Liver (tissue), 3 donors: ENCODE measurements around the gene ZPBP2.

Source experiments
- EGR1 ChIP-seq, 2 donors: IDR thresholded peaks; 2 replicates each; pipeline ENCODE4 v1.6.1; 2016 to 2018; ENCODE audit warnings: antibody characterized with exemption in 2 of 2, low read depth in 2 of 2
- GABPA ChIP-seq, 2 donors: IDR thresholded peaks in 1 of 2; conservative IDR thresholded peaks in 1 of 2; 2 replicates each; pipeline ENCODE4 v1.6.1; 2016; ENCODE audit warnings: antibody characterized with exemption in 2 of 2, mild to moderate bottlenecking in 1 of 2, moderate library complexity in 1 of 2
- HNF4A ChIP-seq, 2 donors: conservative IDR thresholded peaks; 2 replicates each; pipeline ENCODE4 v1.6.1; 2016; ENCODE audit warnings: antibody characterized with exemption in 2 of 2, mild to moderate bottlenecking in 2 of 2
- JUND ChIP-seq, 2 donors: IDR thresholded peaks; 2 replicates each; pipeline ENCODE4 v1.6.1; 2016; ENCODE audit warnings: antibody characterized with exemption in 2 of 2
- RAD21 ChIP-seq, 2 donors: IDR thresholded peaks; 2 replicates each; pipeline ENCODE4 v1.6.1; 2016; ENCODE audit warnings: antibody characterized with exemption in 2 of 2, mild to moderate bottlenecking in 2 of 2
- SP1 ChIP-seq: IDR thresholded peaks from 2 replicates; pipeline ENCODE4 v1.6.1; 2018; ENCODE audit warnings: antibody characterized with exemption, mild to moderate bottlenecking
- TAF1 ChIP-seq: conservative IDR thresholded peaks from 2 replicates; pipeline ENCODE4 v1.6.1; 2016; ENCODE audit warnings: antibody characterized with exemption, mild to moderate bottlenecking
- YY1 ChIP-seq: IDR thresholded peaks from 2 replicates; pipeline ENCODE4 v1.6.1; 2016; ENCODE audit warnings: antibody characterized with exemption, mild to moderate bottlenecking
- TF ChIP-seq, protein P1 (sequence below): fragments of 150-350 bp; IDR thresholded peaks from 2 replicates; pipeline ENCODE4 v1.5.1; 2017; ENCODE audit warnings: improper control_type of control experiment, low read depth, low read length; ENCODE audit not compliant: missing input control
- TF ChIP-seq, protein P2 (sequence below): IDR thresholded peaks from 2 replicates; pipeline ENCODE4 v1.6.1; 2016; ENCODE audit warnings: antibody characterized with exemption
- TF ChIP-seq, protein P3 (sequence below): IDR thresholded peaks from 2 replicates; pipeline ENCODE4 v1.6.1; 2016; ENCODE audit warnings: antibody characterized with exemption
- TF ChIP-seq, protein P4 (sequence below): IDR thresholded peaks from 2 replicates; pipeline ENCODE4 v1.6.1; 2016; ENCODE audit warnings: antibody characterized with exemption, mild to moderate bottlenecking
- donor health status: healthy.
- donor health status: healthy.

DNA sequence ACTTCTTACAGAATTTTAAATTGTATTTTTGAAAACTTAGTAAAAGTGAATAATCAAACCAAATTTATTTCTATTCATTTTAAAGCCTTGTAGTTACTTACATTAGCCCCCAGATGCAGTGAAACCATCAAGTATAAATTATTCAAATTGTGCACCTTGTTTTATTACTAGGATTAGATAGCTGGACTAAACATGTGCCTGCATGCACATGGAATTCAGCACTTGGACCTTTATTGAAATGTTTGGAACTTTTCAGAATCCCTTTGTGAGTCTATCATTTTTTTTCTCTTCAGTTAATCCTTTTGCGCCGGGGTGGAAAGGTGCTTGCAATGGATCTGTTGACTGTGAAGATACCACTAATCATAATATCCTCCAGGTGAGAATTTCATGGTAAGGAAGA lies 4.7 kb downstream of the ZPBP2 start:
- TF ChIP-seq, protein P1, sequence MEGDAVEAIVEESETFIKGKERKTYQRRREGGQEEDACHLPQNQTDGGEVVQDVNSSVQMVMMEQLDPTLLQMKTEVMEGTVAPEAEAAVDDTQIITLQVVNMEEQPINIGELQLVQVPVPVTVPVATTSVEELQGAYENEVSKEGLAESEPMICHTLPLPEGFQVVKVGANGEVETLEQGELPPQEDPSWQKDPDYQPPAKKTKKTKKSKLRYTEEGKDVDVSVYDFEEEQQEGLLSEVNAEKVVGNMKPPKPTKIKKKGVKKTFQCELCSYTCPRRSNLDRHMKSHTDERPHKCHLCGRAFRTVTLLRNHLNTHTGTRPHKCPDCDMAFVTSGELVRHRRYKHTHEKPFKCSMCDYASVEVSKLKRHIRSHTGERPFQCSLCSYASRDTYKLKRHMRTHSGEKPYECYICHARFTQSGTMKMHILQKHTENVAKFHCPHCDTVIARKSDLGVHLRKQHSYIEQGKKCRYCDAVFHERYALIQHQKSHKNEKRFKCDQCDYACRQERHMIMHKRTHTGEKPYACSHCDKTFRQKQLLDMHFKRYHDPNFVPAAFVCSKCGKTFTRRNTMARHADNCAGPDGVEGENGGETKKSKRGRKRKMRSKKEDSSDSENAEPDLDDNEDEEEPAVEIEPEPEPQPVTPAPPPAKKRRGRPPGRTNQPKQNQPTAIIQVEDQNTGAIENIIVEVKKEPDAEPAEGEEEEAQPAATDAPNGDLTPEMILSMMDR: peak; percentile 48
- no peak for TF ChIP-seq GABPA (IDR thresholded peaks at IDR 0.05 in 1 of 2, conservative IDR thresholded peaks at IDR 0.05 in 1 of 2)
- TF ChIP-seq SP1: no peak
- peak; percentile 88 to 89 for TF ChIP-seq RAD21 (IDR thresholded peaks at IDR 0.05)
- TF ChIP-seq HNF4A (conservative IDR thresholded peaks at IDR 0.05): peak in 1 of 2 donors; percentile 26
- no peak for TF ChIP-seq YY1
- TF ChIP-seq EGR1 (IDR thresholded peaks at IDR 0.05; ENCODE audit: low read depth in 2 of 2): no peak
- no peak for TF ChIP-seq JUND (IDR thresholded peaks at IDR 0.05)
- TF ChIP-seq, protein P2, sequence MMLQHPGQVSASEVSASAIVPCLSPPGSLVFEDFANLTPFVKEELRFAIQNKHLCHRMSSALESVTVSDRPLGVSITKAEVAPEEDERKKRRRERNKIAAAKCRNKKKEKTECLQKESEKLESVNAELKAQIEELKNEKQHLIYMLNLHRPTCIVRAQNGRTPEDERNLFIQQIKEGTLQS: no peak
- TF ChIP-seq, protein P3, sequence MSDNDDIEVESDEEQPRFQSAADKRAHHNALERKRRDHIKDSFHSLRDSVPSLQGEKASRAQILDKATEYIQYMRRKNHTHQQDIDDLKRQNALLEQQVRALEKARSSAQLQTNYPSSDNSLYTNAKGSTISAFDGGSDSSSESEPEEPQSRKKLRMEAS: peak; percentile 27
- no peak for TF ChIP-seq TAF1
- TF ChIP-seq, protein P4, sequence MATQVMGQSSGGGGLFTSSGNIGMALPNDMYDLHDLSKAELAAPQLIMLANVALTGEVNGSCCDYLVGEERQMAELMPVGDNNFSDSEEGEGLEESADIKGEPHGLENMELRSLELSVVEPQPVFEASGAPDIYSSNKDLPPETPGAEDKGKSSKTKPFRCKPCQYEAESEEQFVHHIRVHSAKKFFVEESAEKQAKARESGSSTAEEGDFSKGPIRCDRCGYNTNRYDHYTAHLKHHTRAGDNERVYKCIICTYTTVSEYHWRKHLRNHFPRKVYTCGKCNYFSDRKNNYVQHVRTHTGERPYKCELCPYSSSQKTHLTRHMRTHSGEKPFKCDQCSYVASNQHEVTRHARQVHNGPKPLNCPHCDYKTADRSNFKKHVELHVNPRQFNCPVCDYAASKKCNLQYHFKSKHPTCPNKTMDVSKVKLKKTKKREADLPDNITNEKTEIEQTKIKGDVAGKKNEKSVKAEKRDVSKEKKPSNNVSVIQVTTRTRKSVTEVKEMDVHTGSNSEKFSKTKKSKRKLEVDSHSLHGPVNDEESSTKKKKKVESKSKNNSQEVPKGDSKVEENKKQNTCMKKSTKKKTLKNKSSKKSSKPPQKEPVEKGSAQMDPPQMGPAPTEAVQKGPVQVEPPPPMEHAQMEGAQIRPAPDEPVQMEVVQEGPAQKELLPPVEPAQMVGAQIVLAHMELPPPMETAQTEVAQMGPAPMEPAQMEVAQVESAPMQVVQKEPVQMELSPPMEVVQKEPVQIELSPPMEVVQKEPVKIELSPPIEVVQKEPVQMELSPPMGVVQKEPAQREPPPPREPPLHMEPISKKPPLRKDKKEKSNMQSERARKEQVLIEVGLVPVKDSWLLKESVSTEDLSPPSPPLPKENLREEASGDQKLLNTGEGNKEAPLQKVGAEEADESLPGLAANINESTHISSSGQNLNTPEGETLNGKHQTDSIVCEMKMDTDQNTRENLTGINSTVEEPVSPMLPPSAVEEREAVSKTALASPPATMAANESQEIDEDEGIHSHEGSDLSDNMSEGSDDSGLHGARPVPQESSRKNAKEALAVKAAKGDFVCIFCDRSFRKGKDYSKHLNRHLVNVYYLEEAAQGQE: peak; percentile 97
